ENCODE measurements around the gene ACTL10.

ACTL10 gene

DNA sequence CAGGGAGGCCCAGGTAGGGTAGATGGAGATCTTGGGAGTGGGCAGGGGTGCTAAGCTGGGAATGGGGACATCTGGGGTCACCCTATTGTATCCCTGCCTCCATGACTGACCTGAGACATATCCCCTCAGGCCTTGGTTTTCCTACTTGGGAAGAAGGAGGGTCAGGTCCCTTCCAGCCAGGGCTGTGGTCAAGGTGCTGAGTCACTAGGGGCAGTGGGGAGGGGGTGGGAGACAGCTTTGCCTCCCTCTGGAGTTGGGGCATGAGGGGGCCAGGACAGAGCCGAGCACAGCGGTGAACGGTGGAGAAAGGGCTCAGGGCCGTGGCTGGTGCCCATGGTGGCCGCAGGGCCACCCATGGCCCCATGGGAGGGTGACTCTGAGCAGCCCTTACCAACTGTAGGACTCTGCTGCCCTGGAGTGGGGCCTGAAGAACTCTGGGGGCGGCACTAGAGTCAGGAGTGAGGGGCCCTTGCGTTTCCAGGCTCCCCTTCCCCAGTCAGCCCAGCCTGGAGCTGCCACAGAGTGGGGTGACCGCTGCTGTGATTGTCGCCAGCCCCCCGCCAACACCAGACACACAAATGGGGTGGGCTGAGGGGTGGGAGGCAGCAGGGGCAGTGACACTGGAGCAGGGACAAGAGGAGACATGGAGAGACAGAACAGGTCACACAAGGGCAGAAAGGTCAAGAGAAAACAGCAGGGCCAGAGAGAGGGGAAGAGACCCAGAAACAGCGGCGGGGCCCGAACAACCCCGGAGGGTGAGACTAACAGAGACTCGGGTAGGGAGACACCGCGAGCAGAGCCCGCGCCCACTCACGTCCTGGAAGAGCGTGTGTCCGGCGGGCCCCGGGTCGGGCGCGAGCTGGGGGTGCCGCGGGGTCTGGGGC lies 6.9 kb downstream of the ACTL10 start:
- peak; percentile 31 for DNase-seq (ENCODE audit: low read depth)
- TF ChIP-seq, protein P1, sequence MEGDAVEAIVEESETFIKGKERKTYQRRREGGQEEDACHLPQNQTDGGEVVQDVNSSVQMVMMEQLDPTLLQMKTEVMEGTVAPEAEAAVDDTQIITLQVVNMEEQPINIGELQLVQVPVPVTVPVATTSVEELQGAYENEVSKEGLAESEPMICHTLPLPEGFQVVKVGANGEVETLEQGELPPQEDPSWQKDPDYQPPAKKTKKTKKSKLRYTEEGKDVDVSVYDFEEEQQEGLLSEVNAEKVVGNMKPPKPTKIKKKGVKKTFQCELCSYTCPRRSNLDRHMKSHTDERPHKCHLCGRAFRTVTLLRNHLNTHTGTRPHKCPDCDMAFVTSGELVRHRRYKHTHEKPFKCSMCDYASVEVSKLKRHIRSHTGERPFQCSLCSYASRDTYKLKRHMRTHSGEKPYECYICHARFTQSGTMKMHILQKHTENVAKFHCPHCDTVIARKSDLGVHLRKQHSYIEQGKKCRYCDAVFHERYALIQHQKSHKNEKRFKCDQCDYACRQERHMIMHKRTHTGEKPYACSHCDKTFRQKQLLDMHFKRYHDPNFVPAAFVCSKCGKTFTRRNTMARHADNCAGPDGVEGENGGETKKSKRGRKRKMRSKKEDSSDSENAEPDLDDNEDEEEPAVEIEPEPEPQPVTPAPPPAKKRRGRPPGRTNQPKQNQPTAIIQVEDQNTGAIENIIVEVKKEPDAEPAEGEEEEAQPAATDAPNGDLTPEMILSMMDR (IDR thresholded peaks at IDR 0.05; ENCODE audit: low read depth, low read length) = no peak
- TF ChIP-seq, protein P2, sequence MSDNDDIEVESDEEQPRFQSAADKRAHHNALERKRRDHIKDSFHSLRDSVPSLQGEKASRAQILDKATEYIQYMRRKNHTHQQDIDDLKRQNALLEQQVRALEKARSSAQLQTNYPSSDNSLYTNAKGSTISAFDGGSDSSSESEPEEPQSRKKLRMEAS (IDR thresholded peaks at IDR 0.05; ENCODE audit: low read depth, low read length) = no peak
- TF ChIP-seq POLR2A (IDR thresholded peaks at IDR 0.05; ENCODE audit: extremely low read depth, insufficient read length) (no peak), MYC (IDR thresholded peaks at IDR 0.05; ENCODE audit: low read depth, low read length) (no peak)
- H3K4me3 ChIP-seq (ENCODE audit: low read depth, low read length) = peak overlapping the region; percentile 74

DNA sequence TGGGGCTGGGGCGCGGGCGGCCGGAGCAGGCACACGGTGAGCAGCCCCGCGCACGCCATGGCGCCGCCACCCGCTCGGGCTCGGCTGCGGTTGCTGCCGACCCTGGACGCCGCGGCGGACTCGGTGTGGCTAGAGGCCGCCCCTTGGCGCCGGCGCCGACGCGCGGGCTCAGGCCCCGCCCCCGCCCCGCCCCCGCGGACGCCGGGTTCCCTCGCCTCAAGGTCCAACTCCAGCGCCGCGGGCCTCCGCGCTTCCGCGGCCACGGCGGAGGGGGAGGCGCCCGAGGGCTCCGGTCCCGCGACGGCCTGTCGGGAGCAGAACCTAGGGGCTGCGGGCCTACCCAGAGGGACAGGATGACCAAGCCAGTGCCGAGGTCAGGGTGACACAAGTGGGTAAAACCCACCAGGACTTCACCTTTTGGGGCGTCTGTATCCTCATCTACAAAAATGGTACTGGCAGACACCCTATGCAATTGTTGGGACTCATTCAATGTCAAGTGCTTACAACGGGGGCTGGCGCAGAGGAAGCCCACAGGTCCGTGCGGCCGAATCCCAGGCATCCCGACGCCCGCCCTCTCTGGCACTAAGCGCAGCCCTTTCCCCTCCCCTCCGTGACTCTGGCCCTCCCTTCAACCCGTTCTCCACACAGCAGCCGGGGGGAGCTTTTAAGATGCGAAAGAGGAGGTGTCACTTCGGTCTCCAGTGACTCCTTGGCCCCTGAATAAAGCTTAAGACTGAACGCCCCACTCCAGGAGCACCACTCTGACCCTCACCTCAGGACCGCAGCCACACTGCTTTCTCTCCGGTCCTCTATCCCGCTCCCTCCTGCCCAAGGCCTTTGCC lies 7.8 kb downstream of the ACTL10 start, which contains the start of gene NECAB3:
NECAB3 (minus strand) TSS at position 135 of the 842 bp plus-strand sequence; CDS start at position 59, 76 bp downstream.
- DNase-seq (ENCODE audit: low read depth) = peak; percentile 82
- TF ChIP-seq POLR2A (IDR thresholded peaks at IDR 0.05; ENCODE audit: extremely low read depth, insufficient read length) (peak; percentile 79), MYC (IDR thresholded peaks at IDR 0.05; ENCODE audit: low read depth, low read length) (peak; percentile 42)
- TF ChIP-seq, protein P2 (IDR thresholded peaks at IDR 0.05; ENCODE audit: low read depth, low read length) = no peak; the same call in 1 of the 2 replicates
- TF ChIP-seq, protein P1 (IDR thresholded peaks at IDR 0.05; ENCODE audit: low read depth, low read length) = no peak
- peak within 1 kb of the TSS; percentile 74 for H3K4me3 ChIP-seq (ENCODE audit: low read depth, low read length)

DNA sequence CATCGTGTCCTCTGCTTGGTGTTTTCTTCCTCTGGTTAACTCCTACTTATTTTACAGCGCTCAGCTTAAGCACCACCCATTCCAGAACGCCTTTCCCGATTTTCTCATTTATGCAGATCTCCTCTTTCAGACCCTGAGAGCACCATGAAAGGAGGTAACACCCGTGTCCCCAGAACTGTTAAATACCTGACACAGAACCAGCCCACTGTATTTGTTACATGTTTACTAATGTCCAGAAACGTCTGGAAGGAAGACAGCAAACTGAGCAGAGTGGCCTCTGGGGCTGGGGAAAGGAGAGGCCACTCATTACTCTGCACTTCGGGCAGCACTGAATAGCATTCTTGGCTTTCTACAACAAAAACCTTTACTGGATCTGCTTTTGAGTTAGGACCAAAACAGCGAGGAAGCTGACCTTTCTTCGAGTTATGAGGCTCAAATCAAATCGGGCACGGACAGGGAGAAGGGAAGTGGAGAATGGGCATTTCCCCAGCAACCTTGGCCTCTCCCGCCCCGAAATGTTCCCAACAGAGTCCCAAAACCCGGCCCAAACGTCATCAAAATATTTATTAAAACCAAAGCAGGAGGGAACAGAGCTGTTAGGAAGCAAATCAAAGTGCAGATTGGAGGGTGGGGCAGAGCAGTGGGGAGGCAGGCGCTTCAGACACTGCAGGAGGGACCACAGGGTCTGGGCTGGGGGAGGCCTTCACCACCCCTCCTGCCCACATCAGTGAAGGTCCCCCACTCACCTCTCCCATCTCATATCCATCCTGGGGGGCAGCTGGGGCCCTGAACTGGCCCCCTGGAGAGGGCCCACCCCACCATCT lies 8.6 kb downstream of the ACTL10 start:
- no peak for DNase-seq (ENCODE audit: low read depth)
- H3K4me3 ChIP-seq (ENCODE audit: low read depth, low read length) = peak overlapping the region; percentile 16
- TF ChIP-seq, protein P2 (IDR thresholded peaks at IDR 0.05; ENCODE audit: low read depth, low read length) = no peak
- TF ChIP-seq MYC (IDR thresholded peaks at IDR 0.05; ENCODE audit: low read depth, low read length) = no peak

DNA sequence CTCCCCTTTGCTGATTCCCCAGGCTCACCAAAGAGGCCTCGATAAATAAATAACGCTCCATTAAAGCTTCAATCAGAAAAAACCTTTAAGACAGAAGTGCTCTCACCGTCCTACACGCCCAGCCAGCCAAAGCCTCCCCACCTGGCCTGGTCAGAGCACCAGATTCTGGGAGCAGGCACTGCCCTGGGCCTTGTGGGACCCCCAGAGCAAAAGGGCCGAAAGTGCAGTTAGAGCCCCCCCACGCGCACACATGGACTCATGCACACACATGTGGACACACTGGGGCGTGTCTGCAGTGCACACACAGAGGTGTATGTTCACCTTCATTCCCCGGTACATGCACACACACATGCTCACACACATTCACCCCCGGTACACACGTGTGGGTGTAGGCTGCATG lies 9.4 kb downstream of the ACTL10 start:
- DNase-seq (ENCODE audit: low read depth) = no peak
- no peak for TF ChIP-seq MYC (IDR thresholded peaks at IDR 0.05; ENCODE audit: low read depth, low read length)
- no peak for TF ChIP-seq POLR2A (IDR thresholded peaks at IDR 0.05; ENCODE audit: extremely low read depth, insufficient read length)
- TF ChIP-seq, protein P1 (IDR thresholded peaks at IDR 0.05; ENCODE audit: low read depth, low read length) = no peak
- TF ChIP-seq, protein P2 (IDR thresholded peaks at IDR 0.05; ENCODE audit: low read depth, low read length) = no peak
- no peak overlapping the region for H3K4me3 ChIP-seq (ENCODE audit: low read depth, low read length)

DNA sequence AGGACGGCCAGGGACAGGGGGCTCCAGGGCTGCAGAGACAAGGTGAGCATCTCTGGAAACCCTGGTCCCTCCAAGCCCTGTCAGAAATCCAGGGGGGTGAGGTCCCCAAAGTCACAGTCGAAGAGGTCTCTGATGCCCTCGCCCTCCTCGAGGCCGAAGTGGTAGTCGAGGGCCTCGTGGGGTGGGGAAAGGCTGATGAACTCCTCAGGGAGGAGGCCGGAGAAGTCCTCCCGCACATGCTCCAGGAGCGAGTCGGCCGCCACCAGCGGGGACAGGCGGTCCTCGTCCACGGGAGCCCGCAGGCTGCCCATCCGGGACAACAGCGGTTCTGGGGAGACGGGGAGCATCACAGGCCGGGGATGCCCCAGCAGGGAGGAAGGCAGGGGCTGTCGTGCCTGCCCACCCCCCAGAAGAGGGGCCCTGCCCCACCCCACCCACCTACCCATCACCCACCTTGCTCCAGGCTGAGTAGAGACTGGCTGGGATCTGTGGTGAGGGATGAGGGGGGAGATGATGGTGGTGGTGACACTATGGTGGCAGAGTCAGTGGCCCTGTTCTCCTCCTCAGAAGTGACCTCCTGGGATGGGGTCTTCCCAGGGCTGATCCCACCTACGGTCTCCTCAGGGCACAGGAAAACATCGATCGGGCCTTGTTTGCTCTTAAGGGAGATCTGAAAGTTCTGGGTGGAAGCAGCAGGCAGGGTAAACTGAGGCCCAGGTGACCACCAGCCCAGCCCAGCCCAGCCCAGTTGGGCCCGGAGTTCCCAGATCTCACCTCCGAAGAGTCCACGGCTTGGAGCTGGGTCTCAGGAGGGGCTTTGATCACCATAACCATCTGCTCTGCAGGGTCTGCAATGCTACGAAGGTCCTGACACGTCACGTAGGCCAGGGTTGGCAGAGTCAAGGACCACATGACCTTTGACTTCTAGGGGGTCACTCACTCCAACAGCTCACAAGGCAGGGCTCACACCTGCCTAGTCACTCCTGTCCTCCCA lies 10.2 kb downstream of the ACTL10 start:
- no peak for DNase-seq (ENCODE audit: low read depth)
- H3K4me3 ChIP-seq (ENCODE audit: low read depth, low read length) = no peak overlapping the region
- TF ChIP-seq, protein P1 (IDR thresholded peaks at IDR 0.05; ENCODE audit: low read depth, low read length) = no peak
- TF ChIP-seq POLR2A (IDR thresholded peaks at IDR 0.05; ENCODE audit: extremely low read depth, insufficient read length) = no peak
- TF ChIP-seq, protein P2 (IDR thresholded peaks at IDR 0.05; ENCODE audit: low read depth, low read length) = no peak
- no peak for TF ChIP-seq MYC (IDR thresholded peaks at IDR 0.05; ENCODE audit: low read depth, low read length)

All from NB4 (cell line).